ENCODE results near the gene FOXE3.

DNA sequence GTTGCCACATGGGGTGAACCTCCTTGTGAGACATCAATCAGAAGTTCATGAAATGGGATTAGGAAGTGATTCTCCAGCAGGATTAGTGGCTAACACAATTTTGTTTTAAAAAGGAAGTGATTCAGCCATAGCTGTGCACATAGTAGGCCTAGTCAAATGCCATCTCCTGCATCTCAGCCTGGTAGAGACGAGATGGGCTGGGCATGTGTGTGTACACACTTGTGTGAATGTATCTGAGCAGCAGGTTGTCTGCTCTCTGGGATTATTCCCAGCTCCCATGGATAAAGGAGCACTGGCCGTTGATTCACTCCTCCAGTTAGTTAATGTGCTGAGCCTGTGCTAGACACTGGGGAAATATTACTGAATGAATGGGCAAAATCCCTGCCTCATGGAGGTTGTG is 2.0 kb downstream of the FOXE3 start:
- TF ChIP-seq POLR2A (IDR thresholded peaks at IDR 0.05) = no peak
- TF ChIP-seq CTCF (IDR thresholded peaks at IDR 0.05) = no peak
